Measurements from ENCODE around the gene NAA38. TPM values are rescaled to one million over a fixed set of nuclear protein-coding genes. Genes with fewer than 3 reads are reported as not detected.

Gene NAA38
- total RNA-seq, 1 experiment from 2014 or later: 50.2 TPM

DNA sequence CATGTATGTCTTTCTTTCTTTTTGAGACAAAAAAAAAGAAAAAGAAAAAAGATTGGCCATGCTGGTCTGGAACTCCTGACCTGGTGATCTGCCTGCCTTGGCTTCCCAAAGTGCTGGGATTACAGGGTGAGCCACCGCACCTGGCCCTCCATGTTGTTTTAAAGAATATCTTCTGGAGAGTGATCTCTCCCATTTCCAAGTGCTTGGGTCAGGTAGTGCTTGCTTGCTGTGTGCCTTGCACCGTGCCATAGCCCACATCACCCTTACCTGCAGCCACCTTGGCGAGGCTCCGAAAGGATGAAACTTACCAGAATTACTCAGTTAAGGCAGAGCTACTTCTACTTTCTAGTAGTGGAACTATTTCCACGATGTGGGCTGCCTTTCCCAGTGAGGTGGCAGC, 42.4 kb downstream of the NAA38 start:
- H3K4me3 Mint-ChIP-seq: no peak overlapping the region
- no peak overlapping the region for H3K4me2 ChIP-seq (ENCODE audit: insufficient read depth, insufficient read length, low read length)
- no peak overlapping the region for H2BK120ac ChIP-seq (ENCODE audit: low read depth, low read length, poor library complexity, severe bottlenecking)
- no peak overlapping the region for H3K9ac ChIP-seq (ENCODE audit: extremely low read depth, insufficient read length, low read length)
- no peak for DNase-seq
- peaks cover 21% of the 10 kb centered on the region for H3K27me3 Mint-ChIP-seq (ENCODE audit: low read depth)
- H2BK5ac ChIP-seq (ENCODE audit: insufficient read length, low read length): no peak overlapping the region
- H2BK20ac ChIP-seq (ENCODE audit: low read depth, low read length, poor library complexity, severe bottlenecking): no peak overlapping the region
- H3T11ph ChIP-seq (ENCODE audit: low read length): no peak overlapping the region
- no peaks in the 10 kb centered on the region for H3K36me3 Mint-ChIP-seq (ENCODE audit: insufficient read depth in 1 of 3, low read depth in 3 of 3)
- no peaks in the 10 kb centered on the region for H3K79me1 ChIP-seq (ENCODE audit: insufficient read depth, low read depth, low read length, poor library complexity, severe bottlenecking)
- no peak overlapping the region for H2AFZ ChIP-seq (ENCODE audit: low read length)
- H3K18ac ChIP-seq (ENCODE audit: insufficient read length, low read depth, low read length): no peak overlapping the region
- no peak overlapping the region for H3K56ac ChIP-seq (ENCODE audit: insufficient read length, low read depth, low read length)
- H4K91ac ChIP-seq (ENCODE audit: insufficient read length, low read depth, low read length): no peak overlapping the region
- H2BK12ac ChIP-seq (ENCODE audit: insufficient read length, low read depth, low read length): no peak overlapping the region
- no peak overlapping the region for H3K27ac ChIP-seq (ENCODE audit: insufficient read length, low read depth, low read length)
- H4K5ac ChIP-seq (ENCODE audit: insufficient read length, low read depth, low read length): no peak overlapping the region
- H3K27me3 ChIP-seq (ENCODE audit: insufficient read depth, low read length): no peaks in the 10 kb centered on the region; the same call in 1 of the 2 replicates
- H3K9me3 ChIP-seq (ENCODE audit: control insufficient read depth, low read depth, low read length): no peaks in the 10 kb centered on the region
- WGBS (ENCODE audit: extremely low coverage, insufficient read length, low lambda C conversion rate): no CpG with 5 or more reads among the region's 5 CpGs
- H3K23ac ChIP-seq (ENCODE audit: insufficient read length, low read depth, low read length): no peak overlapping the region
- peaks cover 0 to 4% of the 10 kb centered on the region in 2 experiments; a peak in 2 of 4 replicates for H3K4me1 Mint-ChIP-seq
- no peaks in the 10 kb centered on the region for H3K23me2 ChIP-seq (ENCODE audit: insufficient read length, low read depth, low read length, poor library complexity, severe bottlenecking)
- no peak overlapping the region for H4K8ac ChIP-seq (replicated peaks; ENCODE audit: insufficient read length, low read depth, low read length)
- H3K4me1 ChIP-seq (ENCODE audit: insufficient read depth, low read length): no peaks in the 10 kb centered on the region
- no peak overlapping the region for H2AK5ac ChIP-seq (ENCODE audit: insufficient read length, low read length)
- no peak overlapping the region for H3K14ac ChIP-seq (ENCODE audit: insufficient read depth, low read length)
- H2BK15ac ChIP-seq (ENCODE audit: low read depth, low read length): no peak overlapping the region
- no peak overlapping the region for H3K27ac Mint-ChIP-seq
- no peaks in the 10 kb centered on the region for H3K79me2 ChIP-seq (ENCODE audit: insufficient read depth, low read length)
- H4K20me1 ChIP-seq (ENCODE audit: control insufficient read depth, insufficient read depth, insufficient read length): no peaks in the 10 kb centered on the region
- TF ChIP-seq, protein P1, sequence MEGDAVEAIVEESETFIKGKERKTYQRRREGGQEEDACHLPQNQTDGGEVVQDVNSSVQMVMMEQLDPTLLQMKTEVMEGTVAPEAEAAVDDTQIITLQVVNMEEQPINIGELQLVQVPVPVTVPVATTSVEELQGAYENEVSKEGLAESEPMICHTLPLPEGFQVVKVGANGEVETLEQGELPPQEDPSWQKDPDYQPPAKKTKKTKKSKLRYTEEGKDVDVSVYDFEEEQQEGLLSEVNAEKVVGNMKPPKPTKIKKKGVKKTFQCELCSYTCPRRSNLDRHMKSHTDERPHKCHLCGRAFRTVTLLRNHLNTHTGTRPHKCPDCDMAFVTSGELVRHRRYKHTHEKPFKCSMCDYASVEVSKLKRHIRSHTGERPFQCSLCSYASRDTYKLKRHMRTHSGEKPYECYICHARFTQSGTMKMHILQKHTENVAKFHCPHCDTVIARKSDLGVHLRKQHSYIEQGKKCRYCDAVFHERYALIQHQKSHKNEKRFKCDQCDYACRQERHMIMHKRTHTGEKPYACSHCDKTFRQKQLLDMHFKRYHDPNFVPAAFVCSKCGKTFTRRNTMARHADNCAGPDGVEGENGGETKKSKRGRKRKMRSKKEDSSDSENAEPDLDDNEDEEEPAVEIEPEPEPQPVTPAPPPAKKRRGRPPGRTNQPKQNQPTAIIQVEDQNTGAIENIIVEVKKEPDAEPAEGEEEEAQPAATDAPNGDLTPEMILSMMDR (conservative IDR thresholded peaks at IDR 0.05): no peak
- H3K9me3 Mint-ChIP-seq: no peaks in the 10 kb centered on the region
- H3K4ac ChIP-seq (ENCODE audit: low read depth, low read length): no peak overlapping the region

Measured in H9 (cell line).